GM12878 (cell line): ENCODE results near the gene LRRC56. TPM values are rescaled to one million over a fixed set of nuclear protein-coding genes. Genes with fewer than 3 reads are reported as not detected.

Experiments used
- BACH1 ChIP-seq: fragments of 450-650 bp; IDR thresholded peaks from 2 replicates; pipeline ENCODE4 v1.6.1; 2017; ENCODE audit warnings: mild to moderate bottlenecking, borderline replicate concordance
- BHLHE40 ChIP-seq, 2 experiments: fragments of 450-650 bp in 1 of 2; IDR thresholded peaks; 2 replicates each; pipeline ENCODE4 v1.6.1; 2011 to 2017; ENCODE audit warnings: low read depth in 2 of 2, borderline replicate concordance in 1 of 2, improper control_type of control experiment in 1 of 2, low read length in 1 of 2, mild to moderate bottlenecking in 1 of 2
- CBFB ChIP-seq: IDR thresholded peaks from 2 replicates; pipeline ENCODE4 v1.6.1; 2016; ENCODE audit warnings: antibody characterized with exemption, low read depth
- DPF2 ChIP-seq: fragments of 450-650 bp; IDR thresholded peaks from 2 replicates; pipeline ENCODE4 v1.6.1; 2017; ENCODE audit warnings: mild to moderate bottlenecking
- EP300 ChIP-seq, 2 experiments: fragments of 150-350 bp in 1 of 2; IDR thresholded peaks; 2 replicates each; pipeline ENCODE4 v1.6.1; 2011 to 2012; ENCODE audit warnings: low read depth in 2 of 2, low read length in 2 of 2, borderline replicate concordance in 1 of 2, improper control_type of control experiment in 1 of 2, inconsistent platforms in 1 of 2; ENCODE audit not compliant: control insufficient read depth in 1 of 2
- GATAD2B ChIP-seq: fragments of 450-650 bp; conservative IDR thresholded peaks from 2 replicates; pipeline ENCODE4 v1.6.1; 2017; ENCODE audit warnings: low read depth, mild to moderate bottlenecking, moderate library complexity
- HCFC1 ChIP-seq: fragments of 150-350 bp; IDR thresholded peaks from 2 replicates; pipeline ENCODE4 v1.6.1; 2014; ENCODE audit warnings: low read length
- LARP7 ChIP-seq: fragments of 450-650 bp; IDR thresholded peaks from 2 replicates; pipeline ENCODE4 v1.6.1; 2017; ENCODE audit warnings: mild to moderate bottlenecking
- NFYA ChIP-seq: IDR thresholded peaks from 2 replicates; pipeline ENCODE4 v1.6.1; 2011; ENCODE audit warnings: low read depth, mild to moderate bottlenecking, low read length, improper control_type of control experiment, borderline replicate concordance
- RUNX3 ChIP-seq: IDR thresholded peaks from 2 replicates; pipeline ENCODE4 v1.6.1; 2012; ENCODE audit warnings: low read length, inconsistent platforms
- STAT1 ChIP-seq: fragments of 450-650 bp; conservative IDR thresholded peaks from 2 replicates; pipeline ENCODE4 v1.6.1; 2014; ENCODE audit warnings: antibody characterized with exemption, mild to moderate bottlenecking
- YY1 ChIP-seq: IDR thresholded peaks from 2 replicates; pipeline ENCODE4 v1.6.1; 2011; ENCODE audit warnings: low read depth, mild to moderate bottlenecking, low read length
- ZNF207 ChIP-seq: fragments of 450-650 bp; IDR thresholded peaks from 2 replicates; pipeline ENCODE4 v1.6.1; 2014; ENCODE audit warnings: antibody characterized with exemption, mild to moderate bottlenecking, borderline replicate concordance
- ZNF24 ChIP-seq: fragments of 450-650 bp; IDR thresholded peaks from 2 replicates; pipeline ENCODE4 v1.6.1; 2017; ENCODE audit warnings: antibody characterized with exemption, mild to moderate bottlenecking
- ZNF384 ChIP-seq: IDR thresholded peaks from 2 replicates; pipeline ENCODE4 v1.6.1; 2012; ENCODE audit warnings: low read depth, mild to moderate bottlenecking, low read length, improper control_type of control experiment, borderline replicate concordance
- polyA plus RNA-seq, 11 experiments: library from polyadenylated mRNA; depleted of rRNA in 4 of 11; unstranded in 6 of 11; stranded (reverse) in 5 of 11; fragments of >200 nt; fragmentation: Nextera tagmentation in 4 of 11; fragmentation: Illumina TruSeq in 1 of 11; extraction: Ambion mirVana in 4 of 11; extraction: Trizol in 1 of 11; gene quantifications; 1 replicate in 1 of 11; 2 replicates in 10 of 11; pipeline versions ENCODE4 v1.2.1 to v1.2.3, GENCODE V29; 2011 to 2016; ENCODE audit warnings: inconsistent platforms in 2 of 11, missing spikeins in 2 of 11, low read depth in 1 of 11
- total RNA-seq, 4 experiments: library from RNA; depleted of rRNA in 3 of 4; stranded (reverse); fragments of >200 nt in 3 of 4; fragmentation: Illumina TruSeq in 1 of 4; extraction: Trizol in 1 of 4; gene quantifications; 2 replicates each; pipeline versions ENCODE4 v1.2.1 to v1.2.3, GENCODE V29; 2013 to 2021
- TF ChIP-seq, protein P1 (sequence below): fragments of 450-650 bp; IDR thresholded peaks from 2 replicates; pipeline ENCODE4 v1.6.1; 2016; ENCODE audit warnings: mild to moderate bottlenecking, moderate library complexity, borderline replicate concordance
- TF ChIP-seq, protein P2 (sequence below): fragments of 450-650 bp; IDR thresholded peaks from 2 replicates; pipeline ENCODE4 v1.6.1; 2016; ENCODE audit warnings: mild to moderate bottlenecking

The LRRC56 gene
- total and polyA plus RNA-seq, 10 of the 15 experiments (the other 5 are each of a cell fraction or from before 2014, with no cell fraction given) = 0.02 to 1.9 (median 0.75) TPM; not detected in 1

DNA sequence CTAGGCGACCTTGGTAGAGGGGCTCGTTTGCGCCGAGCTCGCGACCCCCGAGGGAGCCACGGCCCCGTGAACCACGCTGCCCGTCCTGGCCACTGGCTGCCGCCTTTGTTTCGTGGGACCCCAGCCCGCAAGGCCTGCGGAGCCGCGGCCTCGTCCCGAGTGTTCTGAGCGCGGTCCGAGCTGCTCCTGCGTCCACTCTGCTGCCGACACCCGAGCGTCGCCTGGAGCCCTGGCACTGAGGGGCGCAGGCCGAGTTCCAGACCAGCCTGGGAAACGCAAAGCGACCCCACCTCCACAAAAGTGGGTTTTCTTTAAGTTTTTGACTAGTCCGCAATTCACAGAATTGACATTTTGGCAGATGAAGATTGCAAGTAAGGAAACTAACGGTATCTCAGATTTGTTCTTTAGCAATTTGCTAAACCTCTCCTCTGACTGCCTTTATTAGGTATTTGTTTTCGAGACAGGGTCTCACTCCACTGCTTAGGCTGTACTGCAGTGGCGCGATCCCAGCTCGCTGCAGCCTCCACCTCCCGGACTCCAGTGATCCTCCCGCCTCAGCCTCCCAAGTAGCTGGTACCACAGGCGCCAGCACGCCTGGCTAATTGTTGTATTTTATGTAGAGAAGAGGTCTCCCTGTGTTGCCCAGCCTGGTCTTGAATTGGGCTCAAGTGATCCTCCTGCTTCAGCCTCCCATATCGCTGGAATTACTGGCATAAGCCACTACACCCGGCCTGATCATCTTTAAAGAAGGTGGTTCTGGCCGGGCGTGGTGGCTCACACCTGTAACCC, 29.4 kb upstream of the LRRC56 start (continued):
- TF ChIP-seq, protein P1, sequence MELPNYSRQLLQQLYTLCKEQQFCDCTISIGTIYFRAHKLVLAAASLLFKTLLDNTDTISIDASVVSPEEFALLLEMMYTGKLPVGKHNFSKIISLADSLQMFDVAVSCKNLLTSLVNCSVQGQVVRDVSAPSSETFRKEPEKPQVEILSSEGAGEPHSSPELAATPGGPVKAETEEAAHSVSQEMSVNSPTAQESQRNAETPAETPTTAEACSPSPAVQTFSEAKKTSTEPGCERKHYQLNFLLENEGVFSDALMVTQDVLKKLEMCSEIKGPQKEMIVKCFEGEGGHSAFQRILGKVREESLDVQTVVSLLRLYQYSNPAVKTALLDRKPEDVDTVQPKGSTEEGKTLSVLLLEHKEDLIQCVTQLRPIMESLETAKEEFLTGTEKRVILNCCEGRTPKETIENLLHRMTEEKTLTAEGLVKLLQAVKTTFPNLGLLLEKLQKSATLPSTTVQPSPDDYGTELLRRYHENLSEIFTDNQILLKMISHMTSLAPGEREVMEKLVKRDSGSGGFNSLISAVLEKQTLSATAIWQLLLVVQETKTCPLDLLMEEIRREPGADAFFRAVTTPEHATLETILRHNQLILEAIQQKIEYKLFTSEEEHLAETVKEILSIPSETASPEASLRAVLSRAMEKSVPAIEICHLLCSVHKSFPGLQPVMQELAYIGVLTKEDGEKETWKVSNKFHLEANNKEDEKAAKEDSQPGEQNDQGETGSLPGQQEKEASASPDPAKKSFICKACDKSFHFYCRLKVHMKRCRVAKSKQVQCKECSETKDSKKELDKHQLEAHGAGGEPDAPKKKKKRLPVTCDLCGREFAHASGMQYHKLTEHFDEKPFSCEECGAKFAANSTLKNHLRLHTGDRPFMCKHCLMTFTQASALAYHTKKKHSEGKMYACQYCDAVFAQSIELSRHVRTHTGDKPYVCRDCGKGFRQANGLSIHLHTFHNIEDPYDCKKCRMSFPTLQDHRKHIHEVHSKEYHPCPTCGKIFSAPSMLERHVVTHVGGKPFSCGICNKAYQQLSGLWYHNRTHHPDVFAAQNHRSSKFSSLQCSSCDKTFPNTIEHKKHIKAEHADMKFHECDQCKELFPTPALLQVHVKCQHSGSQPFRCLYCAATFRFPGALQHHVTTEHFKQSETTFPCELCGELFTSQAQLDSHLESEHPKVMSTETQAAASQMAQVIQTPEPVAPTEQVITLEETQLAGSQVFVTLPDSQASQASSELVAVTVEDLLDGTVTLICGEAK = no peak; the same call in 1 of the 2 replicates
- TF ChIP-seq YY1 (no peak), HCFC1 (no peak), DPF2 (no peak), CBFB (no peak), LARP7 (peak; percentile 41; the same call in 1 of the 2 replicates), BHLHE40 (IDR thresholded peaks at IDR 0.05; ENCODE audit: borderline replicate concordance in 1 of 2, low read depth in 2 of 2, low read length in 1 of 2) (no peak; a peak in 1 of 4 replicates), EP300 (IDR thresholded peaks at IDR 0.05; ENCODE audit: borderline replicate concordance in 1 of 2, control insufficient read depth in 1 of 2, low read depth in 2 of 2, low read length in 2 of 2) (no peak), NFYA (no peak), ZNF24 (no peak), GATAD2B (peak; percentile 41), RUNX3 (no peak), BACH1 (0 out of 2 replicates have a peak, but pooled peaks have one; percentile 29), ZNF207 (0 out of 2 replicates have a peak, but pooled peaks have one; percentile 47), STAT1 (no peak), ZNF384 (no peak)
- TF ChIP-seq, protein P2, sequence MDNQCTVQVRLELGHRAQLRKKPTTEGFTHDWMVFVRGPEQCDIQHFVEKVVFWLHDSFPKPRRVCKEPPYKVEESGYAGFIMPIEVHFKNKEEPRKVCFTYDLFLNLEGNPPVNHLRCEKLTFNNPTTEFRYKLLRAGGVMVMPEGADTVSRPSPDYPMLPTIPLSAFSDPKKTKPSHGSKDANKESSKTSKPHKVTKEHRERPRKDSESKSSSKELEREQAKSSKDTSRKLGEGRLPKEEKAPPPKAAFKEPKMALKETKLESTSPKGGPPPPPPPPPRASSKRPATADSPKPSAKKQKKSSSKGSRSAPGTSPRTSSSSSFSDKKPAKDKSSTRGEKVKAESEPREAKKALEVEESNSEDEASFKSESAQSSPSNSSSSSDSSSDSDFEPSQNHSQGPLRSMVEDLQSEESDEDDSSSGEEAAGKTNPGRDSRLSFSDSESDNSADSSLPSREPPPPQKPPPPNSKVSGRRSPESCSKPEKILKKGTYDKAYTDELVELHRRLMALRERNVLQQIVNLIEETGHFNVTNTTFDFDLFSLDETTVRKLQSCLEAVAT = 0 out of 2 replicates have a peak, but pooled peaks have one; percentile 58
